ENCODE results near the gene ANKRD33B.

The ANKRD33B gene

DNA sequence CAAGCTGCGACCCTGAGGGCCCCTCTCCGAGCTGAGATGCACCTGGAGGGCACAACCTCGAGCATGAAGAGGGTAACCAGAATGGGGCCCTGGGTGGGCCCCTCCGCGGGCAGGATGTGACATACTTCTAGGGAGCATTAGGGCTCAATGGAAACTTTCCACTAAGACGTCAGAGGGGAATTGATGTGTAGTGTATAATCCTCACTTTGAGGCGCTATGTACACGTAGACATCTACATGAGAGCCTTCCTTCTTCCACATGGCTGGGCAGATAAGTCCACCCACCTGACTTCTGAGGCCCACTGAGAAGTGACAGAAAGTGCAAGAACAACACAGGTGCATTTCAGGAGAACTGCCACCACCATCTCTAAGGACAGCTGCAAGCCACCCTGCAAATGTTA is 136.1 kb downstream of the ANKRD33B start:
- DNase-seq (ENCODE audit: low spot score) = peak; percentile 95

DNA sequence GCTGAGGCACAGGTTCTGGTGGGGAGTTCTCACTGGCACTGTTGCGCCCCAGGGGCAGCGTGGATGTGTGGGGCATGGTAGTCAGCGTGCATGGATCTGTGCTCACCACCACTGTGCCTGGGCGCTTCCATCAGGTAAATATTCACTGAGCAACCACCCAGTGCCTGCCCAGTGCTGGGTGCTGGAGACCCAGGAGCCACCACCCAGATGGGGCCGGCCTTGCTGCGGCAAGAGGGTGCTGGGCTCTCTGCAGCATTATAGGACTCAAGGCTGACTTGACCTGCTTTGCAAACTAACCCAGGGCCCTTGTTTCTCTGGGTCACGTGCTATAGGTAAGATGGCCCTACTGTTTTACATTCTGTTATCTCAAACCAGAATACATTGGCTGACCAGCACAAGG is 136.6 kb downstream of the ANKRD33B start:
- no peak for DNase-seq (ENCODE audit: low spot score)

DNA sequence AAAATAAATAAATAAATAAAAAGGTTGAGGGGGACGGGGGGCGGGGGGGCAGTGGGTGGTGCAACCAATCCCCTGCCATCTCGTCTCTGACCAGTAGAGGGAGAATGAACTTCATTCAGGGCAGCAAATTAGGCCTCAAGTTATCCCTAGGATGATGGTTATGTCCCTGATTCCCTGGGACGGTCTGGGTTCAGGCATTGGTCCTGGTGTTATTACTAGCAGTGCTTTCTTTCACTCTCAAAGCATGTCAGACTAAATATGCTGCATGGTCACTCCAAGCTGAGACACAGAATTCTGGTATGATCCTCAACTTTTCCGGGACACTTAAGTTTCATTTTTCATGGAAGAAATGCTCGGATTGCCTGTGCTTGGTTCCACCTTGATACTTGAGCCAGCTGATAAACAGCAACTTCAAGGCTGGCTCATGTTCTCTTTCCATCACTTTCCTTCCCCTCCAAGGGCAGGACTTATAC is 137.7 kb downstream of the ANKRD33B start:
- DNase-seq (ENCODE audit: low spot score) = peak; percentile 63

DNA sequence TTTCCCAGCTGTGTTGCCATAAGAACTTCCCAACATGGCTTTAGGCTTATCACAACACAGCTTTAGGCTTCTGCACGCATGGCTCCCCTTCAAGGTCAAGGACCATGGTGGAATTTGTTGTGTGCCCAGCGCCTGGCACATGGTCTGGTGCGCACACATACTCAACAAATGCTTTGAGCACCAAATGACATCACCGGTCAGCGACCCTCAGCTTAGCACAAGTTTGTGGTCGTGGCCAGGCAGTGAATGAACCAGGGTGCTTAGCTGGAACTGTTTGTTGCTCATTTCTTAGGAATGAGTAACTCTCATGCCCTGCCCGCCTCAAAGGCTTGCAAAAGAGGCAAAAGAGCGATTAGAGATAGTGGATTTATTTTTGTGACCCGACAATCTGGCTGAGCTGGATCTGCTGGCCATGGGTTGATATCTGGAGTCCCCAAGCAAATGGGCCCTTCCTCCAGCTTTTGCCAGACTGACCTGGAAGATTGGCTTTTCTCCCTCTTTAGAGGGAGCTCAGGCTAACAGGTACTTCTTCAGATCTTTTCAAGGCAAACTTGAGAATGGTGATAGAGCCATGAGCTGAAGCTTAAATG is 138.3 kb downstream of the ANKRD33B start:
- DNase-seq (ENCODE audit: low spot score) = no peak

DNA sequence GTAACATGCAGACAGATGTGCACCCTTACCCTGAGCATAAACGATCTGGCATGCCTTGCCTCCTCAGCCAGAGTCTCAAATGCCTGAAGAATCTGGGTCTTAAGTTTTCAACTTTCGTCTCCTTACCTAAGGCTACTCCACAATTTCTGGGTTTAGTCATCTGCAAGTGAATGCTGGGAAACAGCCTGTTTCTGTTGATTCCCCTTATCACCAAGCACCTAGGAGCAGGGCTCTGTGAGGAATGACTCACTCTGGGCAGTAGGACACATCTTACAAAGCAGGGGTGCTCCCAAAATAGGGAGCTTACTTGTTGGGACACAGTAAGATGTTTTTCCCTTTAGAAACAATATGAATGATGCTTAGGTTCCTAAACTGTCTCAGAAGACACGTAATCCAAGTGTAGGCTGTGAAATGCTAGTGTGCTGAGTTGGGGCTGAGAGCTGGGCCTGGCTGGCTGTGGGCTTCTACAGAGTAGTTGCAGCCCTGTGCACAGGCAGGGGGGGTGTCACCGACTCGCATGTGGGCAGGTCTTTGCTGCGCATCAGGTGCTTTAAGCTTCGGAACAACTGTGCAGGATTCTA is 139.1 kb downstream of the ANKRD33B start:
- DNase-seq (ENCODE audit: low spot score) = no peak

DNA sequence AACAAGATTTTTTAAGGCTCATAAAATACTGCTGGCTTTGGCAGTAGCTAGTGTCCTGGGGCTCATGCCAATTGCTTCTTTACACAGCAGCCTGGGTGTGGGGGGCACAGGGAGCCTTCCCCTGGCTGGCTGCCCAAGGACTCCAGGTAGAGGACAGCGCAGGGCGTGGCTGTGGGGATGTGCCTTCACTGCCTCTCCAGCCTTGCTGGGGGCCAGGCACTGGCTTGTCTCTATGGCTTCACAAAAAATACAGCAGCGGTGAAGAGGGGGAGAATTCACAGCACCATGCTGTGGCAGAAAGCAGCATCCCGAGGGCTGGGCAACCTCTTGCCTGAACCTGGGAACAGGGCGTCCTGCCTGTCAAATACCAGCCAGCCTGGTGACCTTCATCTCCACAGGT is 139.8 kb downstream of the ANKRD33B start:
- no peak for DNase-seq (ENCODE audit: low spot score)

DNA sequence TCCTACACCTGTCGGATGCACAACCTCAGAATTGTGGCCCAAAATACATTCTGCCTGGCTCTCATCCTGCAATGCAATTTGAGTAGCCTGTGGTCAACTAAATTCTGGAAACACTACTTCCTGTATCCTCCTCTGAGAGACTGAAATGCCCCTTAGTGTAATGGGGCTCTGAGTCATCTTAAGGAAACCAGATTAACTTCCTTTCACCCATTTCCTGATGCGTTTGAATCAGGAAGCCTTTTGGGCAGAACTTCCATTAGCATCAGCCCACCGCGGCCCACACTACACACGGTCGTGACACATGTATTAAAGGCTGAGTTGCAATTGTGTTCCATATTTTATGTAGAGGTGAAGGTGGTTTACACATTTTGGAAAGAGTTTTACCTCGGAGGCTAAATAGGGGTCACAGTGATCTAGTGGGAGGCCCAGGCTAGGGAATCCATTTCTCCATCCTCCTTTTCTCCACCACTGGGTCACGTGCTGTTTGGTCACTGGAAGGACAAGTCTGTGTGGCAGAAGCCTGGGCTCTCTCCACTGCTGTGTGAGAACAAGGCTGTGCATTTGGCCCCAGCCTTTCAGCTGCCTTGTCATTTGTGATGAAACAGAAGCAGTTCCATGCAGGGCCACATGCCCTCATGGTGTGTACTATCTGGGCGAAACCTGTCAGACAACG is 141.2 kb downstream of the ANKRD33B start:
- DNase-seq (ENCODE audit: low spot score) = no peak

DNA sequence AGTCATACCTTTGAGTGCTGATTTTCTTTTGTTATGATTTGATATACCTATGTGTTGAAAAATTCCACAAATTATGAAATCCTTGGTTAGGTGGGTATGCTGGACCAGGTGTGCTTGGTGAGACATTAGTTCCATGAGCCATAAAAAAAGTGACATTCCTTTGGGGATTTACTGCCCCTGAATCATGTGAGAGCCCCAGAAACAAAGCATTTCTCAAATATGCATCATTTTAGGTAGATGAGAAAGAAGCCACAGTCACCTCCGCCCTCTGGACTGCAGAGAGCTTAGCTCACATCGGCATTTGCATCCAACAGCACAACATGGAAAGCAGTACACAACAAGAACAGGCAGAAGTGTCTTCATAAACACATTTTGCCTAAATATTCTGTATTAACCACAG is 141.9 kb downstream of the ANKRD33B start:
- no peak for DNase-seq (ENCODE audit: low spot score)

DNA sequence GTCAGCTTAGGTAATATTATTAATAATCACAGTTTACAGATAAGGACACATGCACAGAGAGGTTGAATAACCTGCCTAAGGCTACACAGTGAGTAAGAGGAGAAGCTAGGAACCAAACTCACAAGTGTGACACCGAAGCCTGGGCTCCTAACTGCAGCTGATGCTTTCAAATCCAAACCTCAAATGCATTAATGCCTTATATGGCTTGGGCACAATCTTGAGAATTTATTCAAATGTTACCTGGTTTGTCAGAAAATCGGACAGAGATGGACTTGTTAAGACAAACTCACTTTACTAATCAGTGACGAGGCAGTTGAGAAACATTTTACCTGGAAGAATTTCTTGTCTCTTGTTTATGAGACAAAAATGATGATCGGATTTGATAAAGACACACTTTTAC is 142.5 kb downstream of the ANKRD33B start:
- no peak for DNase-seq (ENCODE audit: low spot score)
